Panc1 (cell line): Measurements from ENCODE around the gene PRR5. TPM values are rescaled to one million over a fixed set of nuclear protein-coding genes. Genes with fewer than 3 reads are reported as not detected.

Experiments used
- ATAC-seq: fragments of 200-7000 bp; cut with Tn5 transposase; 2 replicates; pipeline ENCODE4 v1.9.1; 2020; ENCODE audit warnings: mild to moderate bottlenecking, moderate library complexity
- BruUV-seq: library from RNA; stranded (reverse); fragments of 400-500 nt; replicated peaks from 2 replicates; lab custom pipeline; 2021; lab: Mats Ljungman, UMichigan
- CTCF ChIA-PET: fragments of 300-600 bp; sonication (Branson Sonifier 250); formaldehyde crosslinking; loops from one replicate; lab custom pipeline; 2022; ENCODE audit warnings: antibody characterized with exemption; lab: Charles Lee
- POLR2A ChIA-PET: fragments of 300-600 bp; sonication (Branson Sonifier 250); formaldehyde crosslinking; loops from one replicate; lab custom pipeline; 2022; ENCODE audit warnings: antibody characterized with exemption; lab: Charles Lee
- DNase-seq: peaks from one replicate; pipeline ENCODE4 v3.0.0-alpha.2; 2010; ENCODE audit warnings: low read depth, low spot score
- H3K27ac ChIP-seq: 2 replicates; pipeline ENCODE4 v1.5.1; 2011; ENCODE audit warnings: mild to moderate bottlenecking, low read length, inconsistent platforms
- H3K27me3 ChIP-seq: fragments of 200-500 bp; sonication (Bioruptor generic); 2 replicates; pipeline ENCODE4 v1.6.0; 2014; ENCODE audit warnings: low read length, inconsistent platforms; ENCODE audit not compliant: control insufficient read depth, insufficient read depth
- H3K36me3 ChIP-seq: fragments of 200-500 bp; sonication (Bioruptor generic); 2 replicates; pipeline ENCODE4 v1.5.1; 2014; ENCODE audit warnings: inconsistent platforms, mild to moderate bottlenecking, low read length, moderate library complexity; ENCODE audit not compliant: control insufficient read depth, insufficient read depth
- H3K4me1 ChIP-seq: 2 replicates; pipeline ENCODE4 v1.5.1; 2011; ENCODE audit warnings: inconsistent platforms, mild to moderate bottlenecking, low read length, moderate library complexity; ENCODE audit not compliant: control insufficient read depth, insufficient read depth
- H3K4me3 ChIP-seq, 2 experiments: 2 replicates each; pipeline ENCODE4 v1.5.1; 2011 to 2012; ENCODE audit warnings: low read depth in 2 of 2, low read length in 2 of 2, mild to moderate bottlenecking in 2 of 2, inconsistent platforms in 1 of 2, moderate library complexity in 1 of 2
- H3K9me3 ChIP-seq: fragments of 200-500 bp; sonication (Bioruptor generic); 2 replicates; pipeline ENCODE4 v1.5.1; 2014; ENCODE audit warnings: low read depth, mild to moderate bottlenecking, inconsistent platforms, low read length, moderate library complexity; ENCODE audit not compliant: control insufficient read depth, insufficient read depth
- CTCF ChIP-seq: fragments of 450-650 bp; IDR thresholded peaks from 2 replicates; pipeline ENCODE4 v1.5.1; 2017; ENCODE audit warnings: mild to moderate bottlenecking
- POLR2AphosphoS5 ChIP-seq: IDR thresholded peaks from 2 replicates; pipeline ENCODE4 v1.6.1; 2012; ENCODE audit warnings: mild to moderate bottlenecking, low read depth, low read length, moderate library complexity
- SIN3A ChIP-seq: IDR thresholded peaks from 2 replicates; pipeline ENCODE4 v1.6.1; 2012; ENCODE audit warnings: low read depth, mild to moderate bottlenecking, low read length, moderate library complexity, borderline replicate concordance; ENCODE audit not compliant: insufficient read depth
- TCF7L2 ChIP-seq: IDR thresholded peaks from 2 replicates; pipeline ENCODE4 v1.6.1; 2011; ENCODE audit warnings: mild to moderate bottlenecking, low read depth, low read length, inconsistent platforms
- in situ Hi-C: cut with HindIII; loops from 2 replicates; pipeline ENCODE4 v1.10.0; 2016; ENCODE audit warnings: low sequenced_read_pairs, low pct_unique_long_range_greater_than_20kb
- intact Hi-C: fragments of 100-400 bp; cut with micrococcal nuclease; formaldehyde crosslinking; loops from one replicate; pipeline ENCODE4 v1.10.0; 2022; ENCODE audit not compliant: unreplicated experiment
- total RNA-seq: library from RNA; stranded (reverse); gene quantifications from one replicate; pipeline ENCODE4 v1.2.1, GENCODE V29; 2021; ENCODE audit not compliant: unreplicated experiment
- TF ChIP-seq, protein P1 (sequence below), 2 experiments: IDR thresholded peaks; 2 replicates each; pipeline ENCODE4 v1.6.1; 2011 to 2012; ENCODE audit warnings: low read depth in 2 of 2, control low read depth in 1 of 2, low read length in 1 of 2, mild to moderate bottlenecking in 1 of 2, moderate library complexity in 1 of 2; ENCODE audit not compliant: insufficient read depth in 1 of 2

The PRR5 gene
- total RNA-seq, 1 experiment from 2014 or later = 11.5 TPM

DNA sequence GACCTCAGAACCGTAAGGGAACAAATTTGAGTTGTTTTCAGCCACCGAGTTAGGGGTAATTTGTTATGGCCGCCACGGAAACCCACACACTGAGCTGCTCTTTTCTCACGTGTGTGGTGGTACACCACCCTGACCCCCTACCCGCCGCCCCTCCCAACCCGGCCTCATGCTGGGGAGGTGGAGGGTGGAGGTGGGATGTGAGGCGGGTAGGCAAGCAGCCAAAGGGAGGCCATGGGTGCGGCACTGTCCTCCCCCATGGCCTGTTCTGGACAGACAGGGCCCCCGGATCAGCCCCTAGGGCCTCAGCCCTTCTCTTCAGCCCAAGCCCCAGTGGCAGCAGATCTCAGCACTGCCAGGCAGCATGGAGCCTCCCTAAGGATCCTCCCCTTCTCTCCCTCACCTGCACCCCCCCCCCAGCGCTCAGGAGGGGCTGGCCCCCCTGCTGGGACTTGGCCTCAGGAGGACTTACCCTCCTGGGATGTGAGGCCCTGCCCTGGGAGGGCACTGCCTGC, 7.9 kb downstream of the PRR5 start:
- no peak for TF ChIP-seq TCF7L2
- TF ChIP-seq, protein P1, sequence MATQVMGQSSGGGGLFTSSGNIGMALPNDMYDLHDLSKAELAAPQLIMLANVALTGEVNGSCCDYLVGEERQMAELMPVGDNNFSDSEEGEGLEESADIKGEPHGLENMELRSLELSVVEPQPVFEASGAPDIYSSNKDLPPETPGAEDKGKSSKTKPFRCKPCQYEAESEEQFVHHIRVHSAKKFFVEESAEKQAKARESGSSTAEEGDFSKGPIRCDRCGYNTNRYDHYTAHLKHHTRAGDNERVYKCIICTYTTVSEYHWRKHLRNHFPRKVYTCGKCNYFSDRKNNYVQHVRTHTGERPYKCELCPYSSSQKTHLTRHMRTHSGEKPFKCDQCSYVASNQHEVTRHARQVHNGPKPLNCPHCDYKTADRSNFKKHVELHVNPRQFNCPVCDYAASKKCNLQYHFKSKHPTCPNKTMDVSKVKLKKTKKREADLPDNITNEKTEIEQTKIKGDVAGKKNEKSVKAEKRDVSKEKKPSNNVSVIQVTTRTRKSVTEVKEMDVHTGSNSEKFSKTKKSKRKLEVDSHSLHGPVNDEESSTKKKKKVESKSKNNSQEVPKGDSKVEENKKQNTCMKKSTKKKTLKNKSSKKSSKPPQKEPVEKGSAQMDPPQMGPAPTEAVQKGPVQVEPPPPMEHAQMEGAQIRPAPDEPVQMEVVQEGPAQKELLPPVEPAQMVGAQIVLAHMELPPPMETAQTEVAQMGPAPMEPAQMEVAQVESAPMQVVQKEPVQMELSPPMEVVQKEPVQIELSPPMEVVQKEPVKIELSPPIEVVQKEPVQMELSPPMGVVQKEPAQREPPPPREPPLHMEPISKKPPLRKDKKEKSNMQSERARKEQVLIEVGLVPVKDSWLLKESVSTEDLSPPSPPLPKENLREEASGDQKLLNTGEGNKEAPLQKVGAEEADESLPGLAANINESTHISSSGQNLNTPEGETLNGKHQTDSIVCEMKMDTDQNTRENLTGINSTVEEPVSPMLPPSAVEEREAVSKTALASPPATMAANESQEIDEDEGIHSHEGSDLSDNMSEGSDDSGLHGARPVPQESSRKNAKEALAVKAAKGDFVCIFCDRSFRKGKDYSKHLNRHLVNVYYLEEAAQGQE (IDR thresholded peaks at IDR 0.05; ENCODE audit: insufficient read depth in 1 of 2, low read depth in 2 of 2, low read length in 1 of 2) = no peak
- TF ChIP-seq POLR2AphosphoS5 = no peak
- TF ChIP-seq CTCF = no peak
- TF ChIP-seq SIN3A = no peak
- H3K36me3 ChIP-seq = no peaks in the 10 kb centered on the region
- no peaks in the 10 kb centered on the region for H3K9me3 ChIP-seq
- no TSS peak for BruUV-seq
- intact Hi-C loops (no loop called here), in situ Hi-C loops (no loop called here)
- H3K4me3 ChIP-seq = no peak overlapping the region
- no peaks in the 10 kb centered on the region for H3K27me3 ChIP-seq
- H3K27ac ChIP-seq = no peak overlapping the region
- DNase-seq (no peak), ATAC-seq (no peak)
- CTCF ChIA-PET = no interaction called here
- POLR2A ChIA-PET = no interaction called here
- H3K4me1 ChIP-seq = no peaks in the 10 kb centered on the region

- Histone ChIP-seq H3K27me3 (no peaks in the 10 kb centered on the region), H3K4me1 (no peaks in the 10 kb centered on the region), H3K9me3 (no peaks in the 10 kb centered on the region), H3K4me3 (no peak overlapping the region), H3K27ac (no peak overlapping the region), H3K36me3 (no peaks in the 10 kb centered on the region)
- no peak for ATAC-seq
- no peak for DNase-seq
- no peak for TF ChIP-seq SIN3A
- no peak for TF ChIP-seq TCF7L2
- no peak for TF ChIP-seq POLR2AphosphoS5
- TF ChIP-seq CTCF = no peak
- TF ChIP-seq, protein P1 (IDR thresholded peaks at IDR 0.05; ENCODE audit: insufficient read depth in 1 of 2, low read depth in 2 of 2, low read length in 1 of 2) = no peak
- ChIA-PET CTCF (no interaction called here), POLR2A (no interaction called here)
- intact Hi-C loops = no loop called here
- no TSS peak for BruUV-seq
- in situ Hi-C loops = no loop called here
Observed at GRCh38 chr22:44710474-44711240, 8.7 kb downstream of the PRR5 start.
